Measurements from ENCODE around the gene PKP1.

The PKP1 gene

GRCh38 chr1:201319631-201320030, 36.3 kb downstream of the PKP1 start:
- TF ChIP-seq CTCF (IDR thresholded peaks at IDR 0.05; ENCODE audit: insufficient read depth, low read length, missing control alignments) = no peak
- DNase-seq (ENCODE audit: low read depth, low spot score) = no peak
- CTCF ChIA-PET = interaction anchor here (0.9 to 10.2 kb wide), 2 partner anchors 12 to 28 kb away, joined by 3 to 73 read pairs; no protein-coding TSS in a partner anchor

GRCh38 chr1:201320168-201320788, 37.0 kb downstream of the PKP1 start:
- ChIA-PET CTCF (interaction anchor here (10.2 kb wide), 1 partner anchor 28 kb away, joined by 73 read pairs; no protein-coding TSS in a partner anchor), POLR2A (no interaction called here)
- no peak for DNase-seq (ENCODE audit: low read depth, low spot score)
- TF ChIP-seq CTCF (IDR thresholded peaks at IDR 0.05; ENCODE audit: insufficient read depth, low read length, missing control alignments) = no peak
- H3K4me3 ChIP-seq (ENCODE audit: low read depth, low read length) = no peak overlapping the region

More at GRCh38 chr1:201319631-201320030, 36.3 kb downstream of the PKP1 start:
- POLR2A ChIA-PET = no interaction called here
- H3K4me3 ChIP-seq (ENCODE audit: low read depth, low read length) = no peak overlapping the region

GRCh38 chr1:201321826-201322390, 38.6 kb downstream of the PKP1 start:
- ChIA-PET CTCF (interaction anchor here (1.8 kb wide), 1 partner anchor 41 kb away, joined by 8 read pairs; no protein-coding TSS in a partner anchor), POLR2A (no interaction called here)
- no peak overlapping the region for H3K4me3 ChIP-seq (ENCODE audit: low read depth, low read length)
- TF ChIP-seq CTCF (IDR thresholded peaks at IDR 0.05; ENCODE audit: insufficient read depth, low read length, missing control alignments) = no peak
- no peak for DNase-seq (ENCODE audit: low read depth, low spot score)

GRCh38 chr1:201322653-201323510, 39.6 kb downstream of the PKP1 start:
- H3K4me3 ChIP-seq (ENCODE audit: low read depth, low read length) = no peak overlapping the region
- CTCF ChIA-PET = interaction anchor here (1.8 to 2.3 kb wide), 2 partner anchors 23 to 40 kb away, joined by 8 read pairs; no protein-coding TSS in a partner anchor
- DNase-seq (ENCODE audit: low read depth, low spot score) = no peak
- POLR2A ChIA-PET = no interaction called here
- no peak for TF ChIP-seq CTCF (IDR thresholded peaks at IDR 0.05; ENCODE audit: insufficient read depth, low read length, missing control alignments)

- TF ChIP-seq CTCF (IDR thresholded peaks at IDR 0.05; ENCODE audit: insufficient read depth, low read length, missing control alignments) = no peak
- no peak overlapping the region for H3K4me3 ChIP-seq (ENCODE audit: low read depth, low read length)
- no peak for DNase-seq (ENCODE audit: low read depth, low spot score)
- ChIA-PET POLR2A (no interaction called here), CTCF (interaction anchor here (1.3 to 2.3 kb wide), 3 partner anchors 9 to 70 kb away, joined by 3 to 8 read pairs (median 6); no protein-coding TSS in a partner anchor)
Observed at GRCh38 chr1:201324306-201324705, 41.0 kb downstream of the PKP1 start.

All from AG04449 (cell line).